ENCODE results near the gene ANO1. TPM values are rescaled to one million over a fixed set of nuclear protein-coding genes. Genes with fewer than 3 reads are reported as not detected.

Gene ANO1
- total RNA-seq, 1 experiment from 2014 or later, result not detected

DNA sequence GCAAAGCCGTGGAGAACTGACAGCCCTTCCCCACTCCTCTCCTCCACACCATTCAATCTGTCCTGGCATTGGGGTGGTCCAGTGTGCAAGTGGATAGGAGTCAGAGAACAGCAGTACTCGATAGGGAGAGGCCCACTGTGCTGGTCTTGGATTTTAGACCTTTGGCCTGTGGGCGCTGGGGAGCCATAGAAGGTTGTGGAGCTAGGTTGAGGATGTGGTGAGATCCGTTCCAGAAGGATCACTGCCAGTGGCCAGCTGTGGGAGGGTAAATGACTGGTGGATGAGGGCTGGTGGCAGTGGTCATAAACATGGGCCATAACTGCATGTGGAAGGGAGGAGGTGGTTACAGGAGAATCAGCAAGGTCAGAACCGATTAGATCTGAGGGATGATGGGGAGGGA lies 28.6 kb downstream of the ANO1 start:
- no peak for DNase-seq (ENCODE audit: low spot score)
- in situ Hi-C loops (cut with HindIII; ENCODE audit: low sequenced_read_pairs), result loop anchor here (10.0 kb wide), 1 partner anchor 78 kb away; no protein-coding TSS in a partner anchor

DNA sequence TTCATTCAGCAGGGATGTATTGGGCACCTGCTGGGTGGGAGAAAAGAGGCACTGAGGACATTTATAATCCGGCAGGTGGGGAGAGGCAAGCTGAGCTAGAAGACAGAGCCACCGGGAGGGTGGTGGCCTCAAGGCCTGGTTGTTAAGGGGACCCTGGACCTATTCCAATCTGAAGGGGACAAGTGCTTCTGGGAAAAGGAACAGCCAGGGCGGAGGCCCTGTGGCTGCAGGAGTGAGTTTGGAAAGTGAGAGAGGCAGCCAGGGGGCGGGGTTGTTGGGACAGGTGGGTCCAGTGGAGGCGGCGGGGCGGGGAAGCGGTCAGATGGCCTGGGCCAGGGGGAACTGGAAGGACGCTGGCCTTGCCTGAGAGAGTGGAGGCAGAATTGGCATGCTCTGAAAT lies 29.1 kb downstream of the ANO1 start:
- in situ Hi-C loops (cut with HindIII; ENCODE audit: low sequenced_read_pairs), result loop anchor here (10.0 kb wide), 1 partner anchor 78 kb away; no protein-coding TSS in a partner anchor
- no peak for DNase-seq (ENCODE audit: low spot score)

DNA sequence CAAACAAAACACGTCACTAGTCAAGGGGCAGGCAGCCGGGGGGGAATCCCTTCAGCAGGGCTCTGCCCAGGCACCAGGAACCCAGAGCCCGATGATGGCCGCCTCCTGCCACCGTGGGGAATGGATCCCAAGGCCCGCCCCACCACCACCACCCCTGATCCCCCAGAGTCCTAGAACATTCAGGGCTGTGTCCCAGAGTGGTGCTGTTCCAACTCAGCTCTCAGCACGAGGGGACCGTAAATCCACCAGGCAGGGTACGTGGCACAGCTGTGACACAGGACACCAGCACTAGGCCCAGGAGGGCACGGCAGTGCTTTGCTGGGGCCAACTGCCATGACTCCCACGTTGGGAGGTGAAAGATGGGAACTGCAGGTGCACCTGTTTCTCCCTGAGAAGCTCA lies 29.6 kb downstream of the ANO1 start:
- in situ Hi-C loops (cut with HindIII; ENCODE audit: low sequenced_read_pairs), result loop anchor here (10.0 kb wide), 1 partner anchor 77 kb away; no protein-coding TSS in a partner anchor
- no peak for DNase-seq (ENCODE audit: low spot score)

DNA sequence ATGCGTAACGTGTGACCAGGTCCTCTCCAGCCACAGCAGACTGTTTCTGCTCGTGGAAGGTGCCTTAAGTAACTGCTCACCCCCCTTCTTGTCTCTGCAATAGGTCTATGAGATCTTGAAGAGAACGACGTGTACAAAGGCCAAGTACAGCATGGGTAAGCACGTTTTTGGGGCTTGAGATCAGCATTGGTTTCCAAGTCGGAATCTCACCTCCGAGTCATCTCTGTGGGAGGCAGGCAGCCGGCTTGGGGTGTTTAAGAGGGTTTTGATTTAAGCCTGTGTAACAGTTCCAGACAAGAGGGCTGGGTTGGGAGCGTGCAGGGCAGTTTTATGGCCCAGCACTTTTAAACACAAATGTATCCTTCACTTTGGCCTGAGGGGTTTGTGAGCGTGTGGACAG lies 30.1 kb downstream of the ANO1 start:
- no peak for DNase-seq (ENCODE audit: low spot score)
- in situ Hi-C loops (cut with HindIII; ENCODE audit: low sequenced_read_pairs), result loop anchor here (10.0 kb wide), 1 partner anchor 77 kb away; no protein-coding TSS in a partner anchor

DNA sequence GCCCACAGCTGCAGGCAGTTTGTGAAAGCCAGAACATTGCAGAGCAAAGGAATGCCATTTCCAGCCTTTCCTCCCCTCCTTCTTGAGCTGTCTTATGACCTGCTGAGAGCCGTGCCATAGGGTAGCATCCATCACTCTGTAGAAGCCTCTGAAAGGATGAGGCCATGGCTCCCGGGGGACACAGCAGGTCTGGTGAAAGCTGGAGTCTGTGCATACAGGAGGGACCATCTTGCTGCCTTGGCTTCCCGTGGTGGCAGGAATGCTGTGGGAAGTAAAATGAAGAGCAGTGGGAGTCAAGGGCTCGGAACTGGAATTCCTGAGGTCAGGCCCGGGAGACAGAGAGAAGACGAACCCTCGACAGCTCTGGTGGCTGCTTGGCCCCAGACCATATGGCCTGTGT lies 30.9 kb downstream of the ANO1 start:
- no peak for DNase-seq (ENCODE audit: low spot score)
- in situ Hi-C loops (cut with HindIII; ENCODE audit: low sequenced_read_pairs), result loop anchor here (10.0 kb wide), 1 partner anchor 76 kb away; no protein-coding TSS in a partner anchor

DNA sequence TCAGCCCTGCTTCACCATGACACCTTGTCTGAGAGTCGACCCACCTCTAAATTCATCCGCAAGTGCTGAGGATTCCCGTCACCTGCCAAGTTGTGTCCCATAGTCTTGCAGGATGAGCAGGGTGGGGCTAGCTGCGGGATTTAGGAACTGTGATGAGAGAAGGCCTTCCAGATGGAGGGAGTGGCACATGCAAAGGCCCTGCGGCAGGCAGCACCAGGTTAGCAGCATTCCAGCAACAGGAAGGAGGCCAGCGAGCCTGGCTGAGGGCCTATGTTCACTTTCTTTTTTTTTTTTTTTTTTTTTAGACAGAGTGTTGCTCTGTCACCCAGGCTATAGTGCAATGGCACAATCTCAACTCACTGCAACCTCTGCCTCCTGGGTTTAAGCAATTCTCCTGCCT lies 31.8 kb downstream of the ANO1 start:
- in situ Hi-C loops (cut with HindIII; ENCODE audit: low sequenced_read_pairs), result loop anchor here (10.0 kb wide), 1 partner anchor 75 kb away; no protein-coding TSS in a partner anchor

DNA sequence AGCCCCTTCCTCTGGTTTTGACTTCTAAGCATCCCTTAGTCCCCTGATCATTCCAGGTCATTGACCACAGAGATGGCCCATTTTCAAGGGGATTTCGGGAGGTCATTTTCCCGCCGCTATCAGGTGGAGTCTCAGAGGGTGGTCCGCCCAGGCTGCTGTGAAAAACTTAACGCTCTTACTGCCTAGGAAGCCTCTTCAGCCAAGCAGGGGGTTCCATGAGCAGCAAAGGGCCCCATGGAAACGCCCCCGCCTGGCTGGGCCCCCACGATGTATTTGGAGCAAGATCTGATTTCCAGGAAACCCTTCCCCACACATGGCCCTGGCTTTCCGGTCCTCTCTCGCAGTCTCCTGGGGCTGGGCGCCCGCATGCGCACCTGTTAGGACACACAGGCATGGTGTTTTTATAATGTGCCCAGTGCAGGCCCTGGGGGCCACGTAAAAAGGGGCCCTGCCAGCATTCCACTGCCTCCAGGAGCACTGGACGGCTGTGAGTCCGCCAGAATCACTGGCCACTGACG lies 32.5 kb downstream of the ANO1 start:
- in situ Hi-C loops (cut with HindIII; ENCODE audit: low sequenced_read_pairs), result no loop called here

More for the DNA sequence above, 31.8 kb downstream of the ANO1 start:
- no peak for DNase-seq (ENCODE audit: low spot score)

DNA sequence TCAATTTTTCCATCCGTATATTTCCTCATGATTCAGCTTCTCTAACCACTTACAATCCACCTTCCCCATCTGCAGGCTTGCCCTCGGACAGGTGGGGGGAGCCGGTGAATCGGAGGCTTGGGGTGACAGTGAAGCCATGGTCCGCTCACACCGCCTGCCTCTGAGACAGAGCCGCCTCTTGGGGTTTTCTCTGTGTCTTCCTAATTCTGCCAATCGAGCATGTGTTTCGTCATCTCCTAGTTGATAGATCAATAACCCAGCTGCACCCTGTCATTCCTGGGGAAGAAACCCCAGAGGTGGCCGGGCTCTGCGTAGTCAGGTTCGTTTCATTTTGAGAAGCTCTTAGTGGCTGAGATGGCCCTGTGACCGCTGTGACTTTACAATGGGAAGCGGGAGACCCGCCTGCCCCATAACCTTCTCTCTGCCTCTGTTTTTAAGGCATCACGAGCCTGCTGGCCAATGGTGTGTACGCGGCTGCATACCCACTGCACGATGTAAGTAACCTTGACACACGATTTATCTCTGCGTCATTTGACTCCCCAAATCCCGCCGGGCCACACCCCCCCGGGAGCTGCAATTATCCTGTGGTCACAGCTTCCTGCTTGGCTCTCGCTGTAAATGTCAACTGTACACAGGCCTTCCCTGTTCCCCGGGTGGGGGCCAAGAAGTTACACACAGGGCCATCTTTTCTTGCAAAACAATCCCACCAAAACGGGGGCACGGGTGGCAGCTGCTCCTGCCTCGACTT lies 33.3 kb downstream of the ANO1 start:
- no peak for DNase-seq (ENCODE audit: low spot score)
- in situ Hi-C loops (cut with HindIII; ENCODE audit: low sequenced_read_pairs), result no loop called here

More for the DNA sequence above, 32.5 kb downstream of the ANO1 start:
- DNase-seq (ENCODE audit: low spot score), result no peak

DNA sequence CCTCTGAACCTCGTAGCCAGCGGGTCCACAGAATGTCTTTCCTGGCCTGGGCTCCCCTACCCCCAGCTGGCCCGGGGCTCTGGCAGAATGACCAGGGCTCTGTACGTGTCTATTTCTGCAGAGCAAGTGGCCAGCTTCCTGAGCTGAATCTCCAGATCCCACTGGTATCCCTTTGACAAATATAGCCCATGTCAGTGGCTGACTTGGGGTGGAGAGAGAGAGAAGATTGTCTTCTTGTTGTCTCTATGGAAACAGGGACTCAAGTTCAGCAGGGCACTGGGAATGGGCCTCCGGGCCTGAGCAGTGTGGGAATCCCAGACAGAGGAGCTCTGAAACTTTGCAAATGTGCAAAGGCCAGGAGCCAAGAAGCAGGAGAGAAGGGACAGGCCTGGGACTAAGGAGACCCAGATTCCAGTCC lies 33.9 kb downstream of the ANO1 start:
- no peak for DNase-seq (ENCODE audit: low spot score)
- in situ Hi-C loops (cut with HindIII; ENCODE audit: low sequenced_read_pairs), result no loop called here

DNA sequence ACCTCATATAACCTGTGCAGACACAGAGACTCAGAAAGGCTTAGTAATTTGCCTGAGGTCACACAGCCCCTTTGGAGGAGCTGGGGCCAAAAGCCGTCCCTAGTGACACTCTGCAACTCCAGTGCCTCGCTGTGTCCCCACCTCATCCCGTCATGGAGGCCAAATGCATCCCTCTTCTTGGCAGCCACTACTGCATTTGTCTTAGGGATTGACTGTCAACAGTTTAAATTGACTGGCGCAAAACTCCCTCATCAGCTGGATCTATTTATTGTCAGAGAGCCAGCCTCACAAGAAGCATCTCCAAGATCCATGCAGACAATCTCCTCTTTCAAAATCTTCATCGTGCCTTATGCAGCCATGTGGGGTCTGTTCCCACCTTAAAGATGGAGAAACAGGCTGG lies 35.7 kb downstream of the ANO1 start:
- no peak for DNase-seq (ENCODE audit: low spot score)
- in situ Hi-C loops (cut with HindIII; ENCODE audit: low sequenced_read_pairs), result no loop called here

DNA sequence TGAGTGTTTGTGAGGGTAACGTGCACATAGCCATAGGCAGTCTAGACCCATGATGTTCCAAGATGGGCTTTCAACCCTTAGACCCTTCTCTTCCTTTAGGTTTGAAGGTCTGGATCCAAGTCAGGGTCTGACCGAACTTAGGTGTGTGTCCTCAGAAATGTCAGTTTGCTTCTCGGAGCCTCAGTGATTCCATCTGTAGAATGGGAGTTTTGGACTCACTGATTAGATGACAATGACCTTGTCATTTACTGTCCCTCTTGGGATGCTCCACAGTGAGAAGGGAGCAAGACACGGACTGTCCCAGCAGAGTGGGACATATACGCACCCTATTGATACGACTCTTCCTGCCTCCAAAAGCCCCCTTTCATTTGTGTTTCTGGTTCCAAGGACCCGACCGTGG lies 37.7 kb downstream of the ANO1 start:
- in situ Hi-C loops (cut with HindIII; ENCODE audit: low sequenced_read_pairs), result no loop called here
- no peak for DNase-seq (ENCODE audit: low spot score)

DNA sequence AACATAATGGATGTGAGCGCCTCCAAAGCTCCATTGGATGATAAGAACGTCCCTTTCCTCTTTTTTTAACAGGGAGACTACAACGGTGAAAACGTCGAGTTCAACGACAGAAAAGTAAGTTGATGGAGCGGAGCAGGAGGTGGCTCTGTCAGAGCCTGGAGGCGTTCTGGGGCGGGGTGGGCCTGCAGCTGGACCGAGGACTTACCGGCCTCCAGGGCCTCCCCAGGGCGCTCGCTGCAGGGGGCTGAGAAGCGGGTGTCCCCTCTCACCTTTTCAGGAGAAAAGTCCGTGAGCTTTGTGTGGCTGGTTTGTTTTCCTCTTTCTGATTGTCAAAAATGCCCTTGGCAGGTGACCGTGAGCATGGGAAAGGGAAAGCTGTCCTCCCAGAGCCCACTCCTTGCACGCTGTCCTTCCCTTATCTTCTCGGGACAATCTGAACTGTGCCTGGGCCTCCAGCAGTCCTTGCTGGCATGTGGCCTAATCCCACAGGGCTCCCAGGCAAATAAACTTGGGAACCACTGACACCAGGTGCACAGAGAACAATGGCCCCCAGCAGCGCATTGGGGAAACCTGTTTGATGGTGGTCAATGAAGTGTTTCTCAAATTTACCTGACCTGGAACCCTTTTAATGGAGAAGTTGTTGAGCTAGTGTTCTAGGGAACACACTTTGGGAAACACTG lies 38.4 kb downstream of the ANO1 start:
- in situ Hi-C loops (cut with HindIII; ENCODE audit: low sequenced_read_pairs), result no loop called here
- no peak for DNase-seq (ENCODE audit: low spot score)

DNA sequence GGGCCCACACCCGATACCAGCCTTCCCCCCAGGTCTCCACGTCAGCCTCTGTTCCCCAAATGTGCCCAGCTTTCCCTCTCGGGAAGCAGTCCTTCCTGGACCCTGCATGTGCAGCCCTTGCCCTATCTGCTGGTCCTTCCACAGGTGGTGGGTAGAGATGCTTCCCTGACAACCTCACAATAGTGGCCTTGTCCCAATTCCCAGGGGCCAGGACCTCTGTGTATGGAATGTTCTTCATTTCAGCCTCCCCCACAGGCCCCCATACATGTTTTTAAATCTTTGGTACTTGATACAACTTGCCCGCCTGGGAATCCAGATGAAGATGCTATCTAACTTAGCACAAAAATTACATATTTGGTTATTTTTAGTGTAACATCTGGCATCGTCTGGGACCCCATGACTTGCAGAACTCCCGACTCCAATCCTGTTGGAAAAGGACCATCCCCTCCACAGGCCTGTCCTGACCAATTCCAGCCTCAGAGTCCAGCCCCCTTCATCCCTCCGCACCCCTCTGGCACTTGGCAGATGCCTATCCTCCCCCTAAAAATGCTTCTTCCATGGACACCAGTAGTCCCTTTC lies 39.5 kb downstream of the ANO1 start:
- DNase-seq (ENCODE audit: low spot score), result no peak
- in situ Hi-C loops (cut with HindIII; ENCODE audit: low sequenced_read_pairs), result no loop called here

DNA sequence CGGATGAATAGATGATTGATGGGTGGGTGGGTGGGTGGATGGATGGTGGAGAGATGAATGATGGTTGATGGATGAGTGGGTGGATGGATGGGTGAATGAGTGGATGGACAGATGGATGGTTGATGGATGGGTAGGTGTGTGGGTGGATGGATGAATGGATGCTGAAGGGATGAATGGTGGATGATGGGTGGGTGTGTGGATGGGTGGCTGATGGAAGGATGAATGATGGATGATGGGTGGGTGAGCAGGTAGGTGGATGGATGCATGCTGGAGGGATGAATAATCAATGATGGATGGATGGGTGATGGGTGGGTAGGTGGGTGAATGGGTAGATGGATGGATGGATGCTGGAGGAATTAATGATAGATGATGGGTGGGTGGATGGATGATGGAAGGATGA lies 40.5 kb downstream of the ANO1 start:
- no peak for DNase-seq (ENCODE audit: low spot score)
- in situ Hi-C loops (cut with HindIII; ENCODE audit: low sequenced_read_pairs), result no loop called here

DNA sequence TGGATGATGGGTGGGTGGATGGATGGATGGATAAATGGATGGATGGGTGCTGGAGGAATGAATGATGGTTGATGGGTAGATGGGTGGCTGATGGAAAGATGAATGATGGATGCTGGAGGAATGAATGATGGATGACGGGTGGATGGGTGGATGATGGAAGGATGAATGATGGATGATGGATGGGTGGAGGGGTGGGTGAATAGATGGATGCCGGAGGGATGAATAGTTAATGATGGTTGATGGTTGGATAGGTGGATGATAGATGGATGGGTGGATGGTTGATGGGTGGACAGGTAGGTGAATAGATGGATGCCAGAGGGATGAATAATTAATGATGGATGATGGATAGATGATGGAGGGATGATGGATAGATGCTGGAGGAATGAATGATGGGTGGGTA lies 41.4 kb downstream of the ANO1 start:
- DNase-seq (ENCODE audit: low spot score), result no peak
- in situ Hi-C loops (cut with HindIII; ENCODE audit: low sequenced_read_pairs), result no loop called here

DNA sequence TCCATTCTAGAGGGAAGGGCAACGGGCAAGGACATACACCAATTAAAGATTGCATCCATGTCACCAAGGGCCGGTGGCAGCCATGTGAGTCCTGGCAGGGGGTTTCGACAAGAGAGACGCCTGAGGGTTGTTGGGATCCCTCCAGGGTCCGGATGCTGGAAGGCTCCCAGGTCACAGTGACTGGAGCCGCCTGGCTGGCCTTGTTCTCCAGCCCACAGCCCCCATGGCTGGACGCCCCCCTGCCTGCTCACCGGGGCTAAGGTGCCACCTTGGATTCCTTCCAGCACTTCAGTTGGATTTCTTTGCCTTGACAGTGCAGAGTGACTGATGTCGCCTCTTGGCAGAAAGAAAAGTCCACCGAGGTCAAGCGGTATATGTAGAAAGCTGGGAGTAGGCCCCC lies 42.6 kb downstream of the ANO1 start:
- in situ Hi-C loops (cut with HindIII; ENCODE audit: low sequenced_read_pairs), result no loop called here

DNA sequence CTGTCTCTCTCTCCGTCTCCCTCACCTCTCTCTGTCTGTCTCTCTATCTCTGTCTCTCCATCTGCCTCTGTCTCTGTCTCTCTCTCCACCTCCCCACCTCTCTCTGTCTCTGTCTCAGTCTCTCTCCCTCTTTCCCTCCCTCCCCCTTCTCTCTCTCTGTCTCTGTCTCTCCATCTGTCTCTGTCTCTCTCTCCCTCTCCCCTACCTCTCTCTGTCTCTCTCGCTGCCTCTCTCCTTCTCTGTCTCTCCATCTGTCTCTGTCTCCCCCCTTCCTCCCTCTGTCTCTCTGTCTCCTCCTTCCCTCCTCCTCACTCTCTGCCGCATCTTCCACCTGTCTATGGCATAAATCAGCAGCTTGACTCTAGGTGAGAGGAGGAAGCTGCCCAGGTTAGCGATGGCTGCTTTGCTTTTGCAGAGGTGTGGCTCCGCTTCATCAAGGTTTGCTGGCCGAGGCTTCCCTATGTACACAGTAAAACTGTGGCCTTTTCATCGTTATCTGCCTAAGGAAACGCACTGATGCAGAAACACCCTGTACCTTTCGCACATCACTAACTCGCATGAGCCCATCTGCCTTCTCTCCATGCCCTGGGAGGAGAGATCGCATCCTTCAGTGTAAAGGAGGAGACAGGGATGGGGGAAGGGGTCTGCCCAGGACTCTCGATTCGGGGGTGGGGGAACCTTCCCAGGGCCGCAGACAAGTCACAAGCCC lies 44.5 kb downstream of the ANO1 start:
- no peak for DNase-seq (ENCODE audit: low spot score)
- in situ Hi-C loops (cut with HindIII; ENCODE audit: low sequenced_read_pairs), result no loop called here

More for the DNA sequence above, 42.6 kb downstream of the ANO1 start:
- DNase-seq (ENCODE audit: low spot score), result no peak

DNA sequence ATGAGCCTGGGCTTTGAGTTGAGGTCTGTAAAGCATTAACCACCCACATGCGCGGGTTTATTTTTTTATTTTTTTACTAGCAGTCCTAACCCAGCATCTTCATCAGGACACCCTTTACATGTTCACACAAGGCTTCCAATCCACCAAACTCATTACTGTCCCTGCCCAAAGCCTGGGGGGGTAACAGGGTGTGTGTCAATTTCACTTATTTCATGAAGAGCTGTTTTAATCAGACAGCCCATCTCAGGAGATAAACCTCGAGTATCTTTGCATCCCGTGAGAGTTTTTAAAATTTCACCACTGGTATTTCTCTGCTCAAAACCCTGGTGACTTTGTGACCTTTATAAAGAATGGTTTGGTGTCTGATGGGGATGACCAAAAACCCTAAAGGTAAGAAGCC lies 45.6 kb downstream of the ANO1 start:
- in situ Hi-C loops (cut with HindIII; ENCODE audit: low sequenced_read_pairs), result no loop called here

DNA sequence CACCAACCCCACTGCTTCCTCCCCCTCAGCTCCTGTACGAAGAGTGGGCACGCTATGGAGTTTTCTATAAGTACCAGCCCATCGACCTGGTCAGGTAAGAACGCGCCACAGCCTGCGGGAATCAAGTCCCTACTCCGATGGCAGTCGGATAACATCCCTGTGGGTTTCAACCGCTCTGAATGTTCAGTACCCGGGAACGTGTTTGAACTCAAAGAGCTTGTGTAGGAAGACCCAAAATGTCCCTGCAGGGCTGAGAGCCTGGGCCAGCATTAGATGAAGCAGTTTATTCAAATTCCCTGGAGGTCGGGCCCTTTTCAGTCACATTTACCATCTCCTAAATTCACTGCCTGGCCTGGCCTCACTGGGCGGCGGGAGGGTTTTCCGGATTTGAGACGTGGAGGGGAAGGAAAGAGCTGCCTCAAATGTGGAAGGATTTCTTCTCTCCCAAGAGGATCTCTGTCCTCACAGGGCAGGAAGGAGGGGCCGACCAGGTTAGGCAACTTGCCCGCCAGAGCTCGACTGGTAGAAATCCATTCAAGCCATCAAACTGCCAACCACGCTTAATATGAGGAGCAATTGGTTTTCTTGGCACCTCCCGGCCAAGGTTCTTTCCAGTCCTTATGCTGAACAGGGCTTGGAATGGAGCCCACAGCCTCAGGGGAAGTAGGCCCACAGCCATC lies 46.3 kb downstream of the ANO1 start:
- DNase-seq (ENCODE audit: low spot score), result peak; percentile 2
- in situ Hi-C loops (cut with HindIII; ENCODE audit: low sequenced_read_pairs), result no loop called here

More for the DNA sequence above, 45.6 kb downstream of the ANO1 start:
- no peak for DNase-seq (ENCODE audit: low spot score)

Data from G401 (cell line).